WERI-Rb-1 (cell line): Measurements from ENCODE around the gene ITCH.

ENCODE experiments used
- DNase-seq: peaks from one replicate; pipeline ENCODE4 v3.0.0-alpha.2; 2020
- H3K27ac ChIP-seq: fragments of 250-450 bp; sonication (Bioruptor Pico); 2 replicates; pipeline ENCODE4 v1.5.1; 2020; ENCODE audit warnings: mild to moderate bottlenecking, moderate library complexity
- H3K27me3 ChIP-seq: fragments of 250-450 bp; sonication (Bioruptor Pico); 2 replicates; pipeline ENCODE4 v1.5.1; 2021; ENCODE audit warnings: mild to moderate bottlenecking, low read depth, moderate library complexity; ENCODE audit not compliant: insufficient read depth, severe bottlenecking
- H3K36me3 ChIP-seq: fragments of 250-450 bp; sonication (Bioruptor Pico); 2 replicates; pipeline ENCODE4 v1.5.1; 2020; ENCODE audit warnings: mild to moderate bottlenecking, moderate library complexity
- H3K4me3 ChIP-seq: 2 replicates; pipeline ENCODE4 v1.5.1; 2011; ENCODE audit warnings: low read depth, mild to moderate bottlenecking, control low read depth, low read length
- H3K9me3 ChIP-seq: fragments of 250-450 bp; sonication (Bioruptor Pico); 2 replicates; pipeline ENCODE4 v1.5.1; 2021; ENCODE audit warnings: mild to moderate bottlenecking, moderate library complexity; ENCODE audit not compliant: severe bottlenecking
- TF ChIP-seq, protein P1 (sequence below): IDR thresholded peaks from 2 replicates; pipeline ENCODE4 v1.5.1; 2011; ENCODE audit warnings: low read depth, mild to moderate bottlenecking, control low read depth, inconsistent platforms, low read length

Gene ITCH

DNA sequence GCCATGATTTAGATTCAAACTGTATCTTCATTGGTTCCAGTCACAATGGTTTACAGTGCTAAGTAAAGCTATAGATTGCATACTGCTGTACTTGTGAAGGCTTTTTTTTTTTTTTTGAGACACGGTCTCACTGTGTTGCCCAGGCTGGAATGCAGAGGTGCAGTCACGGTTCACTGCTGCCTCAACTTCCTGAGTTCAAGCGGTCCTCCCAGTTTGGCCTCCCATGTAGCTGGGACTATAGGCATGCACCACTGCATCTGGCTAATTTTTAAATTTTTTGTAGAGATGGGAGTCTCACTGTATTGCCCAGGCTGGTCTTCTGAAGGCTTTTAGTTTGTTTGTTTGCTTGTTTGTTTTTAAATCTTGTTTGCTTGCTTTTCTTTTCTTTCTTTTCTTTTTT lies 24.9 kb downstream of the ITCH start:
- H3K27me3 ChIP-seq: no peaks in the 10 kb centered on the region
- H3K4me3 ChIP-seq: no peak overlapping the region
- TF ChIP-seq, protein P1, sequence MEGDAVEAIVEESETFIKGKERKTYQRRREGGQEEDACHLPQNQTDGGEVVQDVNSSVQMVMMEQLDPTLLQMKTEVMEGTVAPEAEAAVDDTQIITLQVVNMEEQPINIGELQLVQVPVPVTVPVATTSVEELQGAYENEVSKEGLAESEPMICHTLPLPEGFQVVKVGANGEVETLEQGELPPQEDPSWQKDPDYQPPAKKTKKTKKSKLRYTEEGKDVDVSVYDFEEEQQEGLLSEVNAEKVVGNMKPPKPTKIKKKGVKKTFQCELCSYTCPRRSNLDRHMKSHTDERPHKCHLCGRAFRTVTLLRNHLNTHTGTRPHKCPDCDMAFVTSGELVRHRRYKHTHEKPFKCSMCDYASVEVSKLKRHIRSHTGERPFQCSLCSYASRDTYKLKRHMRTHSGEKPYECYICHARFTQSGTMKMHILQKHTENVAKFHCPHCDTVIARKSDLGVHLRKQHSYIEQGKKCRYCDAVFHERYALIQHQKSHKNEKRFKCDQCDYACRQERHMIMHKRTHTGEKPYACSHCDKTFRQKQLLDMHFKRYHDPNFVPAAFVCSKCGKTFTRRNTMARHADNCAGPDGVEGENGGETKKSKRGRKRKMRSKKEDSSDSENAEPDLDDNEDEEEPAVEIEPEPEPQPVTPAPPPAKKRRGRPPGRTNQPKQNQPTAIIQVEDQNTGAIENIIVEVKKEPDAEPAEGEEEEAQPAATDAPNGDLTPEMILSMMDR: no peak
- no peak overlapping the region for H3K27ac ChIP-seq
- DNase-seq: no peak
- H3K9me3 ChIP-seq: no peaks in the 10 kb centered on the region
- peaks cover 18% of the 10 kb centered on the region for H3K36me3 ChIP-seq

DNA sequence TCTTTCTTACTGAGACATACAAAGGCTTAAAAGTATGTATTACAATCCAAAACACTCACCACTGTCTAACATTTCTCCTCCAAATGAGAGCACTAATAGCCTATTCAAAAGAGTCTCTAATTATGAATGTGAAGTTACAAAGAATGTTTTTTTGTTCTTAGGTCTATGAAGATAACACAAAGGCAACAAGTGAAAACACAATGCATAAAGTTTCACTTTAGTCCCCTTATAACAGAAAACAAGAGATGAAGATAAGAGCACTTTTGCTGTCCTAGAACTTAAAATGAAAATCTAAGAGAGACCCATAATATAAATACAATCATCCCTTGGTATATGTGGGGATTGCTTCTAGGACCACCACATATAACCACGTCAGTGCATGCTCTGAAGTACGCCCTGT lies 25.6 kb downstream of the ITCH start:
- Histone ChIP-seq H3K27ac (no peak overlapping the region), H3K4me3 (no peak overlapping the region), H3K27me3 (no peaks in the 10 kb centered on the region), H3K36me3 (peaks cover 25% of the 10 kb centered on the region), H3K9me3 (no peaks in the 10 kb centered on the region)
- TF ChIP-seq, protein P1: no peak
- no peak for DNase-seq

DNA sequence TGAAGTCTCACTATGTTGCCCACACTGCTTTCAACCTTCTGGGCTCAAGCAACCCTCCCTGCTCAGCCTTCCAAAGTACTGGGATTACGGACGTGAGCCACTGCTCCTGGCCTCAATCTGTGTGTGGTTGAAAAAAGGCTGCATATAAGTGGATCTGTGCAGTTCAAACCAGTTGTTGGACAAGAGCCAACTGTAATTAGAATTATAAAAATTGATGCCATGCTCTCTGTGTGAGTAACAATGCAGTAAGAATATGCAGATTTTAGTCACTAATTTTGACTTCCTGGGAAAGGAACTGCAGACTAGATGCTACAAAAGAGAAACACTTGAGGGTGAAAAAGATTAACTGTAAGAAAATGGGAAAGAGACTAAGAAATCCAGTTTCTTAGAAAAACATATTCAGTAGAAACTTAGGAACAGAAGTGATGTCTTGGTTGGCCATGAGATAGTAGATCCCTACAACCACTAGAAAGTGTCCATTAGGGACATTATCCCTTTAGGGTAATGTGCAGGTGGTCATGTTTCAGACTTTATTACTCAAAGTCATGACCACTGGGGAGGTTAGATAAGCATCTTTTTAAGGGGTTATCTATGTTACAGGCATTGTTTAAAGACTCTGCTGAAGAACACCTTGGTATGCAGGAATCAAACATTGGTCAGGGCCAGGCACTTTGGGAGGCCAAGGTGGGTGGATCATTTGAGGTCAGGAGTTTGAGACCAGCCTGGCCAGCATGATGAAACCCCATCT lies 26.3 kb downstream of the ITCH start:
- Histone ChIP-seq H3K27me3 (no peaks in the 10 kb centered on the region), H3K9me3 (no peaks in the 10 kb centered on the region), H3K4me3 (no peak overlapping the region), H3K27ac (no peak overlapping the region), H3K36me3 (peaks cover 29% of the 10 kb centered on the region)
- DNase-seq: no peak
- TF ChIP-seq, protein P1: no peak

DNA sequence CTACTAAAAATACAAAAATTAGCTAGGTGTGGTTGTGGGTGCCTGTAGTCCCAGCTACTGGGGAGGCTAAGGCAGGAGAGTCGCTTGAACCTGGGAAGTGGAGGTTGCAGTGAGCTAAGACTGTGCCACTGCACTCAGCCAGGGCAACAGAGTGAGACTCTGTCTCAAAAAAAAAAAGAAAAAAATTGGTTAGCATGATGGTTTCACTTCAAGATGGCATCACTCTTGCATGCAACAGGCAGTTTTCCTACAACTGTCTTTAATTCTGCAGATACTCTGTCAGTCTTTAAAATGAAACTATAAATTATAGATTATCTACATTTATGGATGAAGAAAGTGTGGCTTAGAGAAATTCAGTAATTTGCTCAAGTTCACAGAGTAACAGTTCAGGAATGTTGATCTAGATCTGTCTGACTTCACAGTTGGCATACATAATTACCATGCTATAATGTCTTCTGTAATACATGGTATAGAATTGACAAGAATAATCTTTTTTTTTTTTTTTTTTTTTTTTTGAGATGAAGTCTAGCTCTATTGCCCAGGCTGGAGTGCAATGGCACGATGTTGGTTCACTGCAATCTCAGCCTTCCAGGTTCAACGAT lies 27.0 kb downstream of the ITCH start:
- no peaks in the 10 kb centered on the region for H3K9me3 ChIP-seq
- no peak overlapping the region for H3K27ac ChIP-seq
- no peaks in the 10 kb centered on the region for H3K27me3 ChIP-seq
- peaks cover 34% of the 10 kb centered on the region for H3K36me3 ChIP-seq
- TF ChIP-seq, protein P1: no peak
- H3K4me3 ChIP-seq: no peak overlapping the region
- DNase-seq: no peak

DNA sequence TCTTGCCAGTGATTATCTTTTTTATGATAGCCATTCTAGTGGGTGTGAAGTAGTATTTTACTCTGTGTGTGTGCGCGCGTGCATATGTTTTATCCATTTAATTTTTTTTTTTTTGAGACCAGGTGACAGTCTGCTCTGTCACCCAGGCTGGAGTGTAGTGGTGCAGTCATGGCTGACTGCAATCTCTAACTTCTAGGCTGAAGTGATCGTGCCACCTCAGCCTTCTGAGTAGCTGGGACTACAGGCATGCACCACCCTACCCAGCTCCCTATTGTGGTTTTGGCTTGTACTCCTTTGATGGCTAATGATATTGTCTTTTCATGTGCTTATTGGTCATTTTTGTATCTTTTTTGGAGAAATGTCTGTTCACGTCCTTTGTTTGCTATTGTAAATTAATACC lies 33.3 kb downstream of the ITCH start:
- Histone ChIP-seq H3K27ac (no peak overlapping the region), H3K9me3 (no peaks in the 10 kb centered on the region), H3K36me3 (peaks cover 52% of the 10 kb centered on the region), H3K27me3 (no peaks in the 10 kb centered on the region), H3K4me3 (no peak overlapping the region)
- DNase-seq: no peak
- TF ChIP-seq, protein P1: no peak
